HG02588 (cell line): ENCODE measurements around the gene DIAPH2.

Source experiments
- ATAC-seq: cut with Tn5 transposase; IDR thresholded peaks from one replicate; pipeline ENCODE4 v1.9.1; 2021; ENCODE audit warnings: mild to moderate bottlenecking, moderate library complexity; ENCODE audit not compliant: unreplicated experiment

The DIAPH2 gene

DNA sequence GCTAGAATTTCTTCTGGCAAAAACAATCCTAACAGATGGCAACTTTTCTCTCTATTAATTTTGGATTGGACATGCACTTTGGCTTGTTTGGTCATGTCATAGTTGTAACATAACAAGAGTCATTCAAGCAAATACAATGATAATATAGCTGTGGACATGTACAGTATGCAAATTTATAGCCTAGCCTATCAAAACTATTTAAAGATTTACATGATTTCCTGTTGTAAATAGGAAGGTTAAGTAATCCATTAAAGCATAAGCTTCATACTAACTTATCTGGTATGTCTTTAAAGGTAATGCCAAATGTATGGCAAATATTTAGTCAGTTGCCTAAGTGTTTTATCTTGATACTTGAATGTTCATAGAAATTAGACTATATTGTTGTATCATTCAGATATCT, 244.4 kb downstream of the DIAPH2 start:
- ATAC-seq: no peak

DNA sequence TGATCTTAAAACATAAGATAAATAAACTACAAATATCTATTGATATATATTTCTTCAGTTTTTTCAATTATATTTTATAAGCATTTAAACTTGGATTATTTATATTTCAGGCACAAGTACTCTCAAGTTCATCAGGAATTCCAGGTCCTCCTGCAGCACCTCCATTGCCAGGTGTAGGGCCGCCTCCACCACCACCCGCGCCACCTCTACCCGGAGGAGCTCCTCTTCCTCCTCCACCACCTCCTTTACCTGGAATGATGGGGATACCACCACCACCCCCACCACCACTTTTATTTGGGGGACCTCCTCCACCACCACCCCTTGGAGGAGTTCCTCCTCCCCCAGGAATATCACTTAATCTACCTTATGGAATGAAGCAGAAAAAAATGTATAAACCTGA, 273.1 kb downstream of the DIAPH2 start:
- no peak for ATAC-seq

DNA sequence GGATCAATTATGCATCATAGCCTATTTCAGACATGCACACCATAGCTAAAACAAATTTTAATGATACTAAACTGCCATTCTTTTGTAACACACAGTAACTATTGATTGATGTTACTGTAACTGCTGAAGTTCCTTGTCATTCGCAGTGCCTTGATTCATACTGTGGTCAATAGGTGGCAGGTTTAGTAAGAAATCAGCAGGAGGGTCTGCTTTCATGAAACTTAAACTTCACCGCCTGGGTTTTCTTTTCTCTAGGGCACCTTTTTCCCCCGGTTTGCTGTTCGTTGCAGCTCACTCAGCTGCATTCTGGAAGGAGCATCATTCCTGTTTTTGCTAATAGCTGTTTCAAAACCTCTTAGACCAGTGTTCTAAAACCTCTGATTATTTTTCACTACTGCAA, 287.2 kb downstream of the DIAPH2 start:
- no peak for ATAC-seq

DNA sequence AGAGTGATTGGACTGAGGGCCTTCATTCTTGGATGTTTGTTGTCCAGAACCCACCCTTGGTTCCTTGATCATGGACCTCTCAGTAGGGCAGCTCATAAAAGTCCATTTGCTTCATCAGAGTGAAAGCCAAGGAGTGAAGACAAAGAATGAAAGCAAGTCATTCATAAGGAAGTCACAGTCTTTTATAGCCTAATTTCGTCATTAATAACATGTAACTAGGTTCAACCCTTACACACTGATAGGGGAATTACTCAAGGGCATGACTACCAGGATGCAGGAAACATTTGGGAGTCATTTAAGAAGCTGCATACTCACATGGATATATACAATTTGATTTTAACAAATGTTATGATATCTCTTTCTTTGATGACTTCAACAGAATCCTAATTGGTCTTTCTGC, 294.3 kb downstream of the DIAPH2 start:
- ATAC-seq: no peak

DNA sequence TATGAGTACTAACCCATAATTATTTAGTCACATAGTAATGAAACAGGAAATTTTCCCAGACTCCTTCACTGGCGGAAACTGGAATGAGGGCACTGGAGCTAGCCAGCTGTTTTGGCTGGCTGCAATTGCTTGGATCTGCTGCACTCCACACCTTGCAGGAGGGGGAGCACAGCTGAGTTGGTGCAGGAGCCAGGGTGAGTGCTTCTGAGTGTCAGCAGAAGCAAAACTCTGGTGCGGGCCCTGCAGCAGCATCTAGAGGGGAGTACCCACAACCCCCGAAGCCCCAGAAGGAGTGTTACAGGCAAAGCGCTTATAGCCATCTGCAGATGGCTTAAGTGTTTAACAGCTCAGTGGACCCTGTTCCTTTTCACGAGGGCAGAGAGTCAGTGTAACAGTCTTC, 295.1 kb downstream of the DIAPH2 start:
- no peak for ATAC-seq

DNA sequence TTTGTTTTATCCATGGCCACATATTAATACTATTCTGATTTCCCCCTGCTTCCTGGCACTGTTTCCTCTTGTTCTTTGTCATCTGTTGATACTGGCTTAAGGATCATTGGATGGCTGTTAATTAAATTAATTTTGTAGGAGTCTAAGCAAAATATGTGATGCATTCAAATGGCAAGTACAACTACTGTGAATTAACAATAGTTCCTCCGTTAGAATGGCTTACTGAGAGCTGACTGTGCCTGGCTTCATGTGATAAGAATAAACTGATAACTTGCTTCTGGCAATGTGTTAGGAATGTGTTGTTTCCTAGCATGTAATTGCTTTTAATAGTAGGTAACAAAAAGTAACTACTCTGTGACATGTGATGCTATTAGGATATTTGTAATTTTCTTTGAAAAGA, 297.5 kb downstream of the DIAPH2 start:
- no peak for ATAC-seq

DNA sequence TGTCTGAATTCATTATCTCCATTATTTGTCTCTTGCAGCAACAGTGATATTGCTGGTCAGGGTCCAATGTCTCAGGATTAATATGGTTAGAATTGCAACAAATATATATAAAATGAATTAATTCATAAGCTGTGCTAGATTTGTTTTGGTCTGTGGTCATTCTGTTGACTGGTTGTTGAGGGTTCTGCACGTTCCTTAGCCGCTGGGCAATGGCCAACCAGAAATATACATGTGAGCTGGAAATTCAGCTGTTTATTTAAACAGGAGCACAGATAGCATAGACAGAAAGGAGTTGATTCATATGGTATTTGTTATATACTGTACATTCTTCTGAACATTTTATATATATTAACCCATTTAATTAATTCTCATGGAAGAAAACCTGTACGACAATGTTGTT, 299.9 kb downstream of the DIAPH2 start:
- ATAC-seq: no peak

DNA sequence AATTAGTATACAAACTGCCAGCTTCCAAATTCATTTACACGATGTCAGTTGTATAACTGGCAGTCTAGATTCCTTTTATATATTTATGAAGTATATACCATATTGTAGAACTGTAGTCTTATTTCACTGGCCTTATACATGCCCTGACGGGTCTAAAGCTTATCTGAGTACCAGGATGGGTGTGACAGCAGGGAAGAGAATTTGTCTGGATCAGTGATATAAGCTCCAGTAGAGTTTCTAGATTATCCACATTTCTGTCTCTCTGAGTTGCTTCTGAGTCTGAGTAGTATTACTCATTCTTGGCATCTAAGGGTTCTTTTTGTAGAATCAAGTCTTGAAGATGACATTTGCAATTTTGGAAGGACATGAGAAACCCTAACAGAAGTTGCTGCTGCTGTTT, 300.4 kb downstream of the DIAPH2 start:
- no peak for ATAC-seq

DNA sequence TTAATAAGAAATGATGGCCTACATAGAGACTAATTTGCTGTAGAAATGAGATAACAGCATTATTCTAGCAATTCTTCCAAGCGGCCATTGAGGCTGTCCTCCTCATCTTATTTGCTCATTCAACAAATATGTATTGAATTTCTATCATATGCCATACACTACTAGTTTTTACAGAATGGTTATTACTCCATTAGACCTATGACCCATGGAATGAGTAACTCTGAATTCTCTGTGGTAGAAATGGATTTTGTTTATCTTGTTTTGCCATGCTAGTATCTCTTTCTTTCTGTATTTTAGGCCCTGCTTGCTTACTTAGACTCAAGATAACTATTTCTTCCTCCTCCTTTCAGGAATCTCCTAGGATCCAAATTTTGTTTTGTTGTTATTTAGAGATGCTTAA, 302.6 kb downstream of the DIAPH2 start:
- ATAC-seq: no peak

DNA sequence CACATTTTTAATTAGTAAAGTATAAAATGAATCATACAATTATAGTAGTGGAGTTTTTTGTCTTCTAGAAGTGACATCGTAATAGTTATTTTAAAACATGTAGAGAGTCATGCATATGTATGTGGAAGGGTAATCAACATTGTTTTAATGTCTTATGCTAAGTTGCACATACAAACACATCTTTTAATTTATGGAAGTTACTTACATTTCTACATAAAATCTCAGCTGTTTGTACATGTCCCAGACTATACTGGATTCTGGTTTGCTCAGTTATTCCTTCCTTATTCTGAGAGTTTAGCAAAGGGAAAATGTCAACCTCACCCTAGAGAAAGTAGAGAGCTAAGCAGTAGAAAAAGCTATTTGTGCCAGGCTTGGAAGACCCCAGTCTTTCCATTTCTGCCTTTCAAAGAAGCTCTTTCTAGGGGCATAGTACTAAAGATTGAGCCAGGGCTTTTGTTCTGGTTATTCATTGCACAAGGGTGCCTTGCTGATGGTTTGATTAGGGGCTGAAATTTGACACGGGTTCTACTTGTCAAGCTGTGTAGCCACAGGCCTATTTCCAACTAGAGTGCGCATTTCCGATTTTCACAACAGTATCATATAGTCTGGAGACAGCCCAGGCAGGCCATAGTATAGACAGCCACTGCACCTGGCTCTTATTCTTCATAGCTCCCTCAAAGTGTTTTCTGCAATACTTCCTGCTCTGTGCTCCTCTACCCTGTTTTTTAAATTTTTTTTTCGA, 305.4 kb downstream of the DIAPH2 start:
- ATAC-seq: no peak

DNA sequence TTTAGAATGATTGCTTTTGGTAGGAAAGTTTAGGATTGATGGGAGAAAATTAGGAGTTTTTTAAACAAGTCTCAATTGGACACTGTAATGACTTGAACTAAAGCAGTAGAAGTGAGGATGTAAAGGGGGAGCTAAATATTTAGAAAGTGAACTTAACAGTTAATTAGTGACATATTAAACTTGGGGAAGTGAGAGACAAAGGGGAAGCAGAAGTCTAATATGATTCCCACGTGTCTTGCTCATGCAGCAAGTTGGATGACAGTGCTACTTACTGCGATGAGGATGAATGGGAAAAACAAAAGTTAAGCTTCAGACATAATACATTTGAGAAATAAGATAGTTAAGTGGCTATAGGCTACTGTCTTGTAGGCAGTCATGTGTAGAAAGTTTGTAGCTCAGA, 309.5 kb downstream of the DIAPH2 start:
- no peak for ATAC-seq

DNA sequence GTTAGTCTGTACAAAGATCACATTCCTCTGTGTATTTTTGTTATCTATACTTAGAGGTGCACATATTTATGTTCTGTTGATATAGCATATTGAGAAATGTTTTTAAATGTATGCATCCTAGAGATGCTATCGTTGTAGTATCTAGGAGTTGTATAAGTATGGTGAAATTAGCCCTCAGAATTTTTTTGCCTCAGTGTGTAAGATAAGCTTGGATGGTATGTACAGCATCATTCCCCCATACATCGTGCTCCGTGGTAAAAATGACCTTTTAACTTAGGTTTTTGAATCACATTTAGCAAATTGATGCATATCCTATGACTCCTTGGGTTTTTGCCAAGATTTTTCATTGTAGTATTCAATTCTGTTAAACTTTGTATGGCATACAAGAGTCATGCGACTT, 312.6 kb downstream of the DIAPH2 start:
- ATAC-seq: no peak

DNA sequence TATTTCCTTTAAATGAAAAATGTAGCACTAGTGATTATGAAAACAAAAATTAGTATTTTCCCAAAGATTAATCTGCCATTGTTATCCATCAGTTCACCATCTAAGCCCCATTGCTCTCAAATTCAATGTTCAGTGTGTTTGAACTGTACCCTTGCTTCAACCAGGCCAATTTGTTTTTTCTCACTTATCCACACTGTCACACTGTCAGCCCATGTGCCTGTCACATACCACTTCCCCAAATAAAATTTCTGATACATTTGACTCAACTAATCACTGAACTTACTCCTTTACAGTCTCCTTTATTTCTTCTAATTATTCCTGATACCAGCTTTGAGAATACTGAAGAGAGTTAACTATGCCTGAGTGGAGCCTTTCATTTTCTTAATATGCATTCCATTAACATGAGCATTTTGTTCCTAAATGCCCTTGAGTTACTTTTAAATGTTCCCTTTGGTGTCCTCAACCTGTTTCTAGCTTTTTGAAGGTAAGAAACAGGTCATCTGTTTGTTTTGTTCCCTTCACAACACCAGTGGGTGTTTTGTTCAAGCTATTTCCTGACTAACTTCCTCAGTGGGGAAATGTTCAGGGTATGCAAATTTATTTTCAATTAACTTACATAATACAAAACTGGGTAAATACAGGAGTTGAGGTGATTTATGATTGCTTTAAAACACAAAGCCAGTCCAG, 316.2 kb downstream of the DIAPH2 start:
- no peak for ATAC-seq

DNA sequence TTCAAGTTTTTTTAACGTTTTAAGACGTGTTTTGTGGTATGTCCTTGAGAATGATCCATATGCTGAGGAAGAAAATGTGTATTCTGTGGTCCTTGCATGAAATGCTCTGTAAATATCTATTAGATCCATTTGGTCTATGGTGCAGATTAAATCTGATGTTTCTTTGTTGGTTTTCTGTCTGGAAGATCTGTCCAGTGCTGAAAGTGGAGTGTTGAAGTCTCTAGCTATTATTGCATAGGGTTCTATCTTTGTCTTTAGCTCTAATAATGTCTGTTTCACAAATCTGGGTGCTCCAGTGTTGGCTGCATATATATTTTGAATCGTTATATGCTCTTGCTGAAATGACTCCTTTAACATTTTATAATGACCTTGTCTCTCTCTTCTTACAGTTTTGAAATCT, 321.5 kb downstream of the DIAPH2 start:
- no peak for ATAC-seq

DNA sequence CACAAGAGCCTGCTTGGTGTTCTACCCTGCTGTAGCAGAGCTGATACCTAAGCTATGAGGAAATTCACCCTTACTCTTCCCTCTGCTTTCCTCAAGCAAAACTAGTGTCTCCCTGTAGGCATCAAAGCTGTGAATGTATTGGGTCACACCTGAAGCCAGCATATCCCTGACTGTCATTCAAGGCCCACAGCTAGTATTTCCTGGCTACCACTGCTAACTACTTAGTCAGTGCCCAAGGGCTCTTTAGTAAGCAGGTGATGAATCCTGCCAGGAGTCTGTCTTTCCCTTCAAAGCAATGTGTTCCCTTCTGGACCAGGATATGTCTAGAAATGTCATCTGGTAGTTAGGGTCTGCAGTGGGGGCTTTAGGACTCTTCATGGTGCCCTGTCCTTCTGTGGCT, 324.7 kb downstream of the DIAPH2 start:
- ATAC-seq: no peak

DNA sequence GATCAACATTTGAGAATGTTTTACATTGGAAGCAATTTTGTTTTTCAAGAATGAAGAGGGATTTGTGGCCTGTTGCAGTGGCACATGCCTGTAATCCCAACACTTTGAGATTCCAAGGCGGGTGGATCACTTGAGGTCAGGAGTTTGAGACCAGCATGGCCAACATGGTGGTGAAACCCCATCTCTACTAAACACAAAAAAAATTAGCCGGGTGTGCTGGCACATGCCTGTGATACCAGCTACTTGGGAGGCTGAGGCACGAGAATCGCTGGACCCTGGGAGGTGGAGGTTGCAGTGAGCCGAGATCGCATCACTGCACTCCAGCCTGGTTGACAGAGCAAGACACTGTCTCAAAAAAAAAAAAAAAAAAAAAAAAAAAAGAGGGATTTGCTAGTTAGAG, 326.9 kb downstream of the DIAPH2 start:
- no peak for ATAC-seq

DNA sequence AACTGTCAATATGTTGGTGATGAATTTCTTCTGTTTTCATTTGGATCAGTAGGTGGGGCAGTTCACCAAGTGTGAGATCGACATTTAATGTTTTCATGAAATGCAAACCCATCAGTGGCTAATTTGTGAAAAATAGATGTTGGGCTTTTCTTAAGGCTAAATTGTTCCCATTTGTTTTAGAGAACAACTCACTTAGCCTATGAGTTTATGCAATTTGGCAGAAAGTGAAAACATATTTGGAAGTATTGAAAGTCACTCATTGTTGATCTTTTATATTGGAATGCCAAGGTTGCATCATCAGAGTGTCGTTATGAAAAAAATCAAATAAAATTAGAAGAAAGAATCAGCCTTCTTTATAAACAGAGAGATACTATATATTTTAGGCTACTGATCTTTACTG, 331.5 kb downstream of the DIAPH2 start:
- ATAC-seq: no peak

DNA sequence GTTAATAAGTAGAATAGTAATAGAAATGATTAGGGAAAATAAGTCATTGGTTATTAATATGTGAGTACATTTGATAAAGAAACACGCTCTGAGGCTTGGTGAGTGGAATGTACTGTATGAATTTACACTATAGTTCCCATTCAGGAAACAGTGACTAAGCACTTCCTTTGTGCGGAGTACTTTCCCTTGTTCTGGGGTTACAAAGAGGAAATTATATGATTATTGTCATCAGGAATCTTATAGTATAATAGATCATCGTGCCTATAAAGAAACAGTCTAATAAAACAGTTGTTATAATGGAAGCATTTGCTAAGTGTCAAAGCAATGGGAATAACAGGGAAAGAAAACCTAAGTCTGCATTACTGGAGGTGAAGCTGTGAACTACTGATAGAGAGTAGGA, 337.0 kb downstream of the DIAPH2 start:
- ATAC-seq: no peak

DNA sequence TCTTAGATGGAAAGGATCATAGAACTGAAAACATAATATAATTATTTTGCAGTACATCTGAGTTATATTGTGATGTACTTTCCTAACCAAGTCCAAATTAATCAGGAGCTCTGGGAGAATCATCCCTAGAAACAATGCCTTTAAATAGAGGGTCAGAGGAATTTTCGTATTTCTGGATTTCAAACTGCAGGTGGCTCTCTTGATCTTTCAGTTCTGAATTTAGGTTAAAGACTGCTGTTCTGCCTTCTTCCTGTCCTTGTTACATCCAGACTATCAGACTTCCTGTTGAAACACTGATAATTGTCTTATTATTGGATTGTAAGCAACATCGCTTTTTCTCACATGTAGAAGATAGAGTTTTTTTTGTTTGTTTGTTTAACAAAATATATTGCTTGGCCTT, 341.8 kb downstream of the DIAPH2 start:
- no peak for ATAC-seq

DNA sequence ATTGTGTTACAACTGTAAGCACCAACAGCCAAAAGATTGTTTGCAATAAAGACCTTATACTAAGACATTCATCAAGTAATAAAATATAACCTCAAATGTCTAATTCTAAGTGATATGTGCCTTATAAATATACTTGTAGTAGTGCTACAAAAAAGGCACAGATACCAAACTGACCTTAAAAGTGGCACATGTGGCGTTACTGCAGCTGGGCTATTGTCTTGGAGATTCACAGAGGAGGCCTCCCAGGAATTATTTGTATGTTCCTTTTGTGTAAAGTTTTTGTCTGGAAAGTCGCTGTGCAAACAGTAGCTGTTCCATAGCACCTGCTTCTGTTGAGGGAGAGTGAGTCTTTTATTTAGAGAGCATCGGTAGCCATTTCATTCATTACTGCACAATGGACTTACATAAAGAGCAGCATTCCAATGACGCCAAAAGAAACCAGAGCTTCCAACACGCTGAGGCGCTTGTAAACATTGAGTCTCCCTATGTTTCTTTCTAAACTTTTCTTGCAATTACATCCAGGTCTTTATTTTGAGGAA, 342.8 kb downstream of the DIAPH2 start:
- ATAC-seq: no peak

DNA sequence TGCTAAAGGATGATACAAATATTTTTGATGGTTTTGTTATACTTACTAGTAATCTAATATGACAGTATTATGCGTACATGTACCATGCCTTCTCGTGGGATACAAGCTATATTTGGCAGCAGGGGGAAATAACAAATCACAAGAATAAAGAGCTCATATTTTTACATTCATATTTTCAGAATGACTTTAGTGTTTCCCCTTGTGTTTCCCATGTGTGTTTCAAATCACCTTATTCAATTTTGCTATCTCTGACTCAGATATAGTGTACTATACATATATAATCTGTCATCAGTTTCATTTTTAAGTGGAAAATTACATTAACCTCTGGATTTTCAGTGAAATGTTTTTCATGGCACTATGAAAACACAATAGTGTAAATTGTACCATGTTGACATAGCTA, 345.8 kb downstream of the DIAPH2 start:
- no peak for ATAC-seq

DNA sequence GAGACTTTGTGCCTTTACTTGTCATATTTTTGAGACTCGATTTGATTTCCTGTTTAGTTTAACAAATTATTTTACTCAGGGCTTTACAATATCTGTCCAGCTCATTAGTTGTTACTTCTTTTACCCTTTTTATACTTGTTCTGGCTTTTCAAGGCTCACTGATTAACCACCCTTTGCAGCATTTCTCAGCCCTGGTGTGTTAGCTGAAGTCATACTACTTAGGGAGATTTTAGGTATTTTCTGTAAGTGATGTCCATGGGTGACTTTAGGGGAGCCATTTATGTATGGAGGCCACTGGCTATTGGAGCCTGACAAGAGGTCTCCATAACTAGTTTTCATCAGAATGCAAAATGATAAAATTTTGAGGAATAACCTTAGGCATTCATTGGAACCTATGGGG, 346.3 kb downstream of the DIAPH2 start:
- no peak for ATAC-seq
